Stimulated activated CD4-positive, alpha-beta T cell treated with anti-CD3 and anti-CD28 coated beads, TNF-alpha, amount 100 ng/mL, for 24 hours (primary cell): ENCODE data around the gene SPATA4.

Source experiments
- DNase-seq, 3 experiments: peaks; one replicate each; pipeline ENCODE4 v3.0.0-alpha.2; 2020; ENCODE audit warnings: low read depth in 3 of 3

SPATA4 gene

DNA sequence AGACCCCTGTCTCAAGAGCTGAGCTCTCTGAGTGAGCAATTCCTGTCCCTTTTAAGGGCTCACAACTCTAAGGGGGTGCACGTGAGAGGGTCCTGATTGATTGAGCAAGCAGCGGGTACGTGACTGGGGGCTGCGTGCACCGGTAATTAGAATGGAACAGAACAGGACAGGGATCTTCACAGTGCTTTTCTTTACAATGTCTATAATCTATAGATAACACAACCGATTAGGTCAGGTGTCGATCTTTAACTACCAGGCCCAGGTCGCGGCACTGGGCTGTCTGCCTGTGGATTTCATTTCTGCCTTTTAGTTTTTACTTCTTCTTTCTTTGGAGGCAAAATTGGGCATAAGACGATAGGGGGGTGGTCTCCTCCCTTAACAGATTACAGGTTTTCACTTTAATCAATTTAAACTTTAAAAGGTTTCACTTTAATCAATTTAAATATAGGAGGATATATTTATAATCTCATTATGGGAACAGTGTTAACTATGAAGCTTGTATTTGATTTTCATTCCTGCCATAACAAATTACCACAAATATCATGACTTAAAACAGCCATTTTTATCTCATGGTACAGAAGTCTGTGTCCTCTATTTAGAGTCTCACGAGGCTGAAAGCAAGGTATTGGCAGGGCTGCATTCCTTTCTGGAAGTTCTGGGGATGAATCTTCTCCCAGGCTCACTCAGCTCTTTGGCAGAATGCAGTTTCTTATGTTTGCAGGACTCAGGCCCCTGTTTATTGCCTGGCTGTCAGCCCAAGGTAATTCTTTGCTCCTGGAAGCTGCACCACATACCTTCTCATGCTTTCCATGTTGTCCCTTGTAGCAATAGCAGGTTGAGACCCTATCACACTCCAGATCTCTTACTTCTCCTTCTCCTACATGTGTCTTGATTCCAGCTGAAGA lies 5.2 kb downstream of the SPATA4 start:
- DNase-seq = no peak

DNA sequence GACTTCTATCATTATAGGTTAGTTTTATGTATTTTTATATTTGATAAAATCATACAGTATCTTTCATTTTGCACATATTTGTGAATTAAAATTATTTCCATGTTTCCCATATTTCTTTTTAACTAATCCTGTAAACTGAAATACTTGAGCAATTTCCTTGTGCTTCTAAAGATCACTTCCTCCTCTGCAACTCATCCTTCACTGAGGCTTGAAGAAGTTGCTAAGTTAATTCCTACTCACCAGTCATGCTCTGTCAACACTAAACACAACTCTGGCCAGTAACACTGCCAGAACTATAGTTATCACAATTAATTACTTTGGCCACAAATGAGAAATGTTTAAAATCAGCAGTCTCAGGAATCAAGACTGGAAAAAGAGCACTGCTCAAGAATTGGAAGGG lies 6.7 kb downstream of the SPATA4 start:
- DNase-seq = no peak

DNA sequence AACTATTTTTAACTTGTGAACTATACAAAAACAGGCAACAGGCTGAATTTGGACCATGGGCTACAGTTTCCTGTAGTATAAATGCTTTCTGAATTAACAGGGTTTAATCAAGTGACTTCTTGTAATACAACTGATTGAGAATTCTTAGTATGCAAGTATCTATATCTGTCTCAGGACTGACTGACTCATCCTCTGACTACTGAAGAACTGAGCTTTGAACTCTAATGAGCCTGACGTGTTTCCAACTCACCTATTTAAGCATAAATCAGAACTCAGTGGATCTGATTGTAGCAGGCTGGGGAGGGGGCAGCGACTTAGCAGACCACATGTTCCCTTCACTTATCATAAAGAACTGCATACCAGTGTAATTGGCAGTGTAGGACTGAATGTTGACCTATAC lies 7.8 kb downstream of the SPATA4 start:
- no peak for DNase-seq

DNA sequence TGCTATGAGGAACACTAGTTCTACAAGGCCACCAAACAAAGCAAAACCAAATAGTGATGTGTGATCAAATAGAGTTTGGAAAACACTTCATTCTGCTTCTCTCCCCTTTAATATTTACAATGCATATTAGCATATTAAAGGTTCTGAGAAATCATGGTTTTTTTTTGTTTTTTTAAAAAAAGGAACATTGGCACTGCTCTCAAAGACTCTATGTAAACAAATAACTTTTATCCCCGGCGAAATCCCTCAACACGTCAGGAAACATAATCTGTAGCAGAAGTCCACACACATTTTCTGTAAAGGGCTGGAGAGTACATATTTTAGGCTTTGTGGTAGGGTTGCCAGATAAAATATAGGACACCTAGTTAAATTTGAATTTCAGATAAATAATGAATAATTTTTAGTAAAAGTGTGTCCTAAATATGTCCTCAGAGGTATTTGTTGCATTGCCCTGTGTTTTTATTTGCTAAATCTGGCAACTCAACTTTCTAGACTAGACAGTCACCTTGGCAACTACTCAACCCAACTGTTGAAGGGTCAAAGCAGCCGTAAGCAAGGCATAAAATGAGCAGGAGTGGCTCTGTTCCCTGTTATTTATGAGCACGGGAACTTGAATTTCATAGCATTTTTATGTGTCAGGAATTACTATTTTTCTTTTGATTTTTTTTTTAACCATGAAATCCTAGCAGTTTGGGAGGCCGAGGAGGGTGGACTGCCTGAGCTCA lies 8.6 kb downstream of the SPATA4 start:
- DNase-seq = no peak

DNA sequence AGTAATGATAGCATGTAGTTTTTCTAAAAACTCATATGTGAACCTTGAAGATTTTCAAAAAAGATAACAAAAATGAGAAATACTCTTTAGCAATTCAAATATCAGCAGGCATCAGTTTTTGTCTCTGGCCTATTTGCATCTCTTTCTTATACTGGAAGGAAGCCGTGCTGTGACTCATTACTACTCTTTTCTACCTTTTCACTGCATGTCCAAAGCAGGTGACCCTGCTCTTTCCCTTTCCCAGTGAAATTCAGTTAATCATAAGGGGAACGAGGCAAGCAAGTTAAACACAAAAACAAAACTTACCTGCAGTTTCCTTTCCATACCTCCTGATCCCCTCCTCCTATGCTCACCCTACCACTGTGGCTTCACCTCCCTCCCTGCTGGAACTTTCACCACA lies 9.3 kb downstream of the SPATA4 start:
- no peak for DNase-seq

DNA sequence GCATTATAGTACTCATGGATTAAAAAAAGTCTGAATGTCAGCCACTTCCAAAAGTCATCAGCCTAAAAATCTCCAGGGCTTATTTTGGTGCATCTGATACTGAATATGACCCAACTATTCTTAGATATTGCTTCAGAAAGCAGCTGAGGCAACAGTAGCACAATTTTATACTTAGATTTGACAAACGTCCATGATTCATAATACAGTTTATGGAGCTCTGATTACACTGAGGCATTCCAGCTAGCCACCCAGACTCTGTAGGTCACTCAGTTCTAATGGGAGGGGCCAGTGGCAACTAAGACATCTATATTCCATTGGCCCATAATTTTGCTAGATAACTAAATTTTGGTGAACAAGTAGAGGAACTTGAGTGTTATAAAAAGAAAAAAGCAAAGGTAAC lies 10.3 kb downstream of the SPATA4 start:
- no peak for DNase-seq

DNA sequence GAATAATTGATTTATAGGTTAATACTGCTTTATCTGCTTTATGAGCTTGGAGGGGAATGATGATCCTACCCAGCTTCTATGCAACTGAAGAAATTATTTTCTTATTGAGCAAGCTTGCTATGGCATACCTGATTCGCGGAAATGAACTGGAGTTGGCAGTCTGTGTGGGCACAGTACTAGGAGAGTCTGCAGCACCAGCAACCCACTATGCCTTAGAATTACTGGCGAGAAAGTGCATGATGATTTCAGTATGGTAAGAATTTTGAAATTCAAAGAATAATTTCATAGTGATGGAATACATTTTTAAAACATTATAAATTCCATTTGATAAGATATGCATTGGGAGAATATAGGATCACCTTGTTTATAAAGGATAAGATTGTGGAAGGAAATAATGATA lies 32.3 kb downstream of the SPATA4 start:
- no peak for DNase-seq

DNA sequence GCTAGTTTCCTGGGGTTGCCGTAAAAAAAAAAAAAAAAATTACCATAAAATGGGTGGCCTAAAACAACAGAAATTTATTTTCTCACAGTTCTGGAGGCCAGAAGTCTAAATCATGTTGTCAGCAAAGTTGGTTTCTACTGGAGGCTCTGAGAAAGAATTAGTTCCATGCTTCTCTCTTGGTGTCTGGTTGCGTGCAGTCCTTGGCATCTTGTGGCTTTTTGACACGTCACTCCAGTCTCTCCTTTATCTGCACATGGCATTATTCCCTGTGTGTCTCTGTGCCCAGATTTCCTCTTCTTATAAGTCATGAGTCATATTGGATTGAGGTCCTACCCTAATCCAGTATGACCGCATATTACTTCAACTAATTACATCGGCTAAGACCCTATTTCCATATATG lies 38.7 kb downstream of the SPATA4 start:
- no peak for DNase-seq

DNA sequence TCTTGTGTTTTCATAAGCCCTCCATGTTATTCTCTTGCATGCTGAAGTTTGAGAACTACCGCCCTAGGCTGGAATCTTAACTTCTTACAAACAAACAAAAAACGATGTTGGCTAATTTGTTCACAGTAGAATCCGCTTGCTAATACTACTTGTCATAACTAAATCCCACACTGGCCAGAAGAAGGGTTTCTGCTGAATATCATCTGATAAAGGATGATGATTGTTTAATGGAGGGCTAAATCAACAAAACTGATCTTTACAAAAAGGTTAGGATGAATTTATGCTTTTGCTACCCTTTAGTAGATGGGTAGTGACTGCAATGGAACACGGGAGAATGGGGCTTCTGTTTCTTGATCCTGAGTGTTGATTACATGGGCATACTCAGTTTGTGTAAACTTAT lies 42.3 kb downstream of the SPATA4 start:
- no peak for DNase-seq

DNA sequence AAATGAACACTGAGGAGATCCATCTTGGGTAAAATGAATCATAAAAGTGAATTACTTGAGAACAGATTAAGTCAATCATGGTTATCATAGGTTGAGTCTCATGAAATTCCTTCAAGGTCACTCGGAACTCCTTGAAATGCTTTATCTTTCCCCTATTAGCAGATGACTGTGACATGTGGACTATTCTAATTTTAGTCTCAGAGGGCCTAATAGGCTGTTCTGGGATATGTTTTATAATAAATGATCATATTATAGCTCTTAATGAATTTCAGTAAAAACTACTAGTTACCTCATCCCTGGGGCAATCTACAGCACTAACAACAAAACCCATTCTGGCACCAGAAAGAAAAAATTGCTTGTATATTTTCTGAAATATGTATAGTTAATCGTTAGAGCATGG lies 44.7 kb downstream of the SPATA4 start:
- DNase-seq = no peak

DNA sequence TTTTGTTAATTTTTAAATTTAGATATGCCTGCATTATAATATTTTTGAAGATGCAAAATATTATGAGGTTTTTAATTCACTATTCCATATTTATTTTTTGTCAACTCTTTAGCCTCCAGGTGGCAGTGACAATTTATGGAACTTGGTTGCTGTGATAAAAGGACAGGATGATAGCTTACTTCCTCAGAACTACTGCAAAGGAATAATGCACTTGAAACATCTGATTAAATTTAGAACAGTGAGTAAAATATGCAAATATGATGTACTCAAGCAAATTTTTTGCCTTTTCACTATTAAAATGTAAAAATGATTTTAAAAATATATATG lies 45.1 kb downstream of the SPATA4 start:
- no peak for DNase-seq

DNA sequence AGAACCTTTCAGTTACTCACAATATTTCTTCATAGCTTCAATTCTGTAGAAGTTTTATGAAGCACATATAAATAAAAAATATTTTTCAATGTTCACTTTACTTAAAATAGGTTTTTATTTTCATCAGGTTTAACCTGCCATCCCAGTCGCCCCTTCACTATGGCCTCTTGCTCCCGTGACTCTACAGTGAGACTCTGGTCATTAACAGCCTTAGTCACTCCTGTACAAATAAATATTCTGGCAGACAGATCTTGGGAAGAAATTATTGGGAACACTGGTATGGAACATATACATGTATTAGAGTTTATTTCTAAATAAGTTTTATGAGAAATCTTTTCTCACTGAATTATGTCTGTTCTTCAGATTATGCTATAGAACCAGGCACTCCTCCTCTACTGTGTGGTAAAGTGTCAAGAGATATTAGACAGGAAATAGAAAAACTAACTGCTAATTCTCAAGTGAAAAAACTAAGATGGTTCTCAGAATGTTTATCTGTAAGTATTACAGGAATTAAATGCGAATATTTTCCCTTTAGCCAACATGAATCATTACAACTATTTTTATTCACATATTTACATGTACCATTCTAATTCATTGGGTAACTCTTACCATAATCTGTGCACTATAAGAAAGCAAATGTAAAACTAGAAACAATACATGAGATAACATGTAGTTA lies 45.6 kb downstream of the SPATA4 start:
- DNase-seq = no peak

DNA sequence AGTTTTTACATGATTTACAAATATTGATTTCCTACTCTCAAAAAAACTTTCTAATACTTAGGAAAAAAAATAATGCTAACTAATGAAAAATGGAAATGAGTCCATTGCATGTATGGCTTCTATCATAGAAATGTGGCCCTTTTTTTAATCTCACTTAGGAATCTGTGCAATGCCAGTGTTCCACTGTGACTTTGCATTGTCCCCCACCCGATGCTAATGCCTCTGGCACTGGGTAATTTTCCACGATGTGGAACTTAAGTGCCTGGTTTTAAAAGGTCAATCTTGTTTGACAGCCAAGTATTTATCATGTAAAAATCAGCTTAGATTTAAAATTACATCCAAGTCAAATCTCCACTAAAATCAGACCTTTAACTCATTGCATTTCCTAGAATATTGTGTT lies 53.1 kb downstream of the SPATA4 start:
- DNase-seq = no peak

DNA sequence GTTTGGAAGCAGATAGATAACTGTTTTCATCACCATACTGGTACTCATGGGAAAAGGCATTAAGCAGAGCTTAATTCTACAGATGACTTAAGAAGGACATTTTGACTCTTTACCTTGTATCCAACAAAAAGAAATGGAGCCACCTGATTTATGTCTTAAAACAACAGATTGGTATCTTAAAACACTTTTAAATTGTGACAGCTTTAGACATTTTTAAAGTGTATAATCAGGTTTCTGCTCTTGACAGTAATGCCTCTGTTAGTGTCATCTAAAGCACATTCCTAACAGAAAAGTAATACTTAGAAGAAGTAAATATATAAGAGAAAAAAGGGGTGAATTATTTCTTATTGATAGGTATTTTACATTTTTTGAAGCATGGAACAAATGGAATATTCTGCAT lies 55.9 kb downstream of the SPATA4 start:
- no peak for DNase-seq

DNA sequence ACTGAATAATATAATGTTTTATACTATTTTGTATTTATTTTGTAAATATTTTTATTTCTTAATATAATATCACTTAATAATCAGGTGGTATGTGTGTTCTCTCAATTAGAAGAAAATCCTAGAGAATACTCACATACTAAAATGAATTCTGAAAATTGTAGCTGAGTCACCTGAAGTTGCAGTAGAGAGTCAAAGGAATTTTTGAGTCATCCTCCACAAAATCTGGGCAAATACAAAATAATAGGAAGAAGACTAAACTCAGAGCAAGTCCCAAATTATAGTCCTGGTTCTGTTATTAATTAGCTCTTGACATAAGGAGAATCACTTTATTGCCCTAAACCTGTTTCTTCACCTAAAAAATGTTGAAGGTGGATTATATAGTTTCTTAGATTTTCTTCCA lies 57.8 kb downstream of the SPATA4 start:
- DNase-seq = no peak

DNA sequence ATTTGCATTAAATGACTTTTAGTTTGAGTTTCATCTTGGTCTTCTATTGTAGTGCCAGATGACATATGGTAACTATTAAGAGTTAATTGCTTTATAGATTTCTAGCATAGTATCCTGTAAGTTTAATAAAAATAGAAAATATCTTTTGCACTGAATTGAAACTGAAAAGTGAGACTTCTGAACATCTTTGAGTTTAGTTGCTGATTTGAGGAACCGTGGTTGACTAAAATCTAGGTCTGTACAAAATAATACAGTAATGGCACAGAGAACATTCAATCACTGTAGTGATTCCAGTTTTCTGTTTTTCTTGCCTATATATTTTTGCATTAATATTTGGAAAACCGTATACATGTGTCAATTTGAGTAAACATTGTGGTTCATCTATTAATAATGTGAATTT lies 60.7 kb downstream of the SPATA4 start:
- no peak for DNase-seq
